H1 (cell line): ENCODE results near the gene OSBPL9. TPM values are rescaled to one million over a fixed set of nuclear protein-coding genes. Genes with fewer than 3 reads are reported as not detected.

Experiments used
- CTCF ChIA-PET: fragments of 300-600 bp; sonication (Branson Sonifier 250); formaldehyde crosslinking; loops from one replicate; lab custom pipeline; 2021; ENCODE audit not compliant: partially characterized antibody; lab: Charles Lee
- POLR2A ChIA-PET: fragments of 300-600 bp; sonication (Branson Sonifier 250); formaldehyde crosslinking; loops from one replicate; lab custom pipeline; 2021; ENCODE audit warnings: inconsistent platforms; ENCODE audit not compliant: partially characterized antibody; lab: Charles Lee
- DNase-seq, 2 experiments: peaks; one replicate each; pipeline versions ENCODE4 v3.0.0 to v3.0.0-alpha.2; 2010 to 2022; ENCODE audit warnings: low spot score in 2 of 2, low read depth in 1 of 2, mixed read lengths in 1 of 2
- FAIRE-seq: peaks from 2 replicates; lab custom pipeline; 2011; peaks lifted over from hg19 to GRCh38; lab: Jason Lieb, UNC
- H2AFZ ChIP-seq: 2 replicates; pipeline ENCODE4 v1.8.1; 2012; ENCODE audit warnings: low read length, inconsistent platforms
- H2AK5ac ChIP-seq: 2 replicates; pipeline ENCODE4 v1.6.1; 2013; ENCODE audit warnings: low read depth, low read length
- H2BK120ac ChIP-seq: replicated peaks from 2 replicates; pipeline ENCODE3; 2013; ENCODE audit warnings: low read depth, low read length, inconsistent platforms
- H2BK12ac ChIP-seq: 2 replicates; pipeline ENCODE4 v1.6.1; 2013; ENCODE audit warnings: low read depth, low read length
- H2BK15ac ChIP-seq: 2 replicates; pipeline ENCODE4 v1.6.1; 2013; ENCODE audit warnings: low read length
- H2BK20ac ChIP-seq: 2 replicates; pipeline ENCODE4 v1.6.1; 2013; ENCODE audit warnings: low read length
- H2BK5ac ChIP-seq: 2 replicates; pipeline ENCODE4 v1.6.1; 2013; ENCODE audit warnings: low read depth, low read length
- H3K14ac ChIP-seq: 2 replicates; pipeline ENCODE4 v1.6.1; 2013; ENCODE audit warnings: inconsistent platforms; ENCODE audit not compliant: insufficient read length
- H3K18ac ChIP-seq: 2 replicates; pipeline ENCODE4 v1.6.1; 2013; ENCODE audit warnings: low read length; ENCODE audit errors: extremely low read depth
- H3K23ac ChIP-seq: 2 replicates; pipeline ENCODE4 v1.6.1; 2013; ENCODE audit warnings: inconsistent platforms; ENCODE audit not compliant: insufficient read length
- H3K23me2 ChIP-seq: 2 replicates; pipeline ENCODE4 v1.6.1; 2013; ENCODE audit warnings: low read depth, low read length
- H3K27ac ChIP-seq: 2 replicates; pipeline ENCODE4 v1.6.1; 2011; ENCODE audit warnings: low read depth, low read length, inconsistent platforms
- H3K27me3 ChIP-seq, 4 experiments: replicated peaks in 1 of 4; 1 replicate in 1 of 4; 2 replicates in 3 of 4; pipeline versions ENCODE4 v1.6.1 to v1.8.1; 2011 to 2013; ENCODE audit warnings: low read length in 3 of 4, mild to moderate bottlenecking in 3 of 4, inconsistent platforms in 2 of 4, mixed read lengths in 2 of 4, moderate library complexity in 1 of 4; ENCODE audit not compliant: control insufficient read depth in 3 of 4, insufficient read depth in 3 of 4; ENCODE audit errors: extremely low read depth in 1 of 4
- H3K36me3 ChIP-seq, 4 experiments: 2 replicates each; pipeline versions ENCODE4 v1.6.1 to v1.8.1; 2011 to 2013; ENCODE audit warnings: mild to moderate bottlenecking in 4 of 4, low read length in 3 of 4, moderate library complexity in 2 of 4, control low read depth in 1 of 4, inconsistent platforms in 1 of 4; ENCODE audit not compliant: insufficient read depth in 4 of 4, control insufficient read depth in 2 of 4
- H3K4ac ChIP-seq: replicated peaks from 2 replicates; pipeline ENCODE3; 2013; ENCODE audit warnings: low read length, low read depth, mixed read lengths, inconsistent platforms; ENCODE audit not compliant: insufficient read length
- H3K4me1 ChIP-seq, 4 experiments: replicated peaks in 1 of 4; 1 replicate in 1 of 4; 2 replicates in 3 of 4; pipeline versions ENCODE4 v1.6.1 to v1.8.1; 2011 to 2013; ENCODE audit warnings: low read length in 3 of 4, inconsistent platforms in 2 of 4, mixed read lengths in 1 of 4; ENCODE audit not compliant: insufficient read depth in 4 of 4, control insufficient read depth in 3 of 4
- H3K4me2 ChIP-seq, 2 experiments: 2 replicates each; pipeline versions ENCODE4 v1.6.1 to v1.8.1; 2011 to 2013; ENCODE audit warnings: low read depth in 2 of 2, low read length in 2 of 2, control low read depth in 1 of 2, inconsistent platforms in 1 of 2, mild to moderate bottlenecking in 1 of 2; ENCODE audit not compliant: insufficient read depth in 1 of 2
- H3K4me3 ChIP-seq, 4 experiments: fragments of 200-600, 300-600 bp in 1 of 4; sonication (generic), shearing (Covaris generic), sonication (Bioruptor Twin) in 1 of 4; 2 replicates each; pipeline versions ENCODE4 v1.5.1 to v1.8.1; 2011 to 2016; ENCODE audit warnings: low read length in 4 of 4, low read depth in 3 of 4, control low read depth in 2 of 4, inconsistent platforms in 2 of 4, mild to moderate bottlenecking in 2 of 4, mixed read lengths in 1 of 4, moderate library complexity in 1 of 4; ENCODE audit not compliant: insufficient read depth in 2 of 4; ENCODE audit errors: extremely low read depth in 1 of 4
- H3K56ac ChIP-seq: replicated peaks from 2 replicates; pipeline ENCODE3; 2013; ENCODE audit warnings: low read depth, mild to moderate bottlenecking, mixed read lengths, low read length, inconsistent platforms; ENCODE audit not compliant: insufficient read length
- H3K79me1 ChIP-seq: 2 replicates; pipeline ENCODE4 v1.6.1; 2013; ENCODE audit warnings: low read depth, low read length, control low read depth
- H3K79me2 ChIP-seq, 2 experiments: 2 replicates each; pipeline versions ENCODE4 v1.6.1 to v1.8.1; 2012 to 2013; ENCODE audit warnings: low read length in 2 of 2, mild to moderate bottlenecking in 2 of 2, inconsistent platforms in 1 of 2; ENCODE audit not compliant: insufficient read depth in 2 of 2, control insufficient read depth in 1 of 2
- H3K9ac ChIP-seq, 4 experiments: replicated peaks in 1 of 4; 1 replicate in 1 of 4; 2 replicates in 3 of 4; pipeline versions ENCODE4 v1.6.1 to v1.8.1; 2011 to 2013; ENCODE audit warnings: low read depth in 3 of 4, low read length in 3 of 4, control low read depth in 2 of 4, mild to moderate bottlenecking in 2 of 4, moderate library complexity in 2 of 4, inconsistent platforms in 1 of 4; ENCODE audit errors: extremely low read depth in 1 of 4
- H3K9me3 ChIP-seq, 2 experiments: 2 replicates each; pipeline versions ENCODE4 v1.6.1 to v1.8.1; 2012 to 2013; ENCODE audit warnings: mild to moderate bottlenecking in 2 of 2, moderate library complexity in 2 of 2, control low read depth in 1 of 2, inconsistent platforms in 1 of 2, low read depth in 1 of 2, low read length in 1 of 2, mixed read lengths in 1 of 2; ENCODE audit not compliant: insufficient read depth in 2 of 2
- H4K20me1 ChIP-seq, 2 experiments: replicated peaks in 1 of 2; 2 replicates each; pipeline versions ENCODE3 to v1.8.1; 2011 to 2013; ENCODE audit warnings: inconsistent platforms in 2 of 2, low read length in 2 of 2, mild to moderate bottlenecking in 1 of 2; ENCODE audit not compliant: insufficient read depth in 2 of 2, control insufficient read depth in 1 of 2
- H4K5ac ChIP-seq: 2 replicates; pipeline ENCODE4 v1.6.1; 2013; ENCODE audit warnings: low read length, low read depth, mixed read lengths, inconsistent platforms; ENCODE audit not compliant: insufficient read length
- H4K8ac ChIP-seq: 2 replicates; pipeline ENCODE4 v1.8.0; 2013; ENCODE audit warnings: mild to moderate bottlenecking, moderate library complexity, low read length, inconsistent platforms; ENCODE audit not compliant: insufficient read depth; ENCODE audit errors: extremely low read depth
- H4K91ac ChIP-seq: replicated peaks from 2 replicates; pipeline ENCODE3; 2013; ENCODE audit warnings: low read length, mixed read lengths, inconsistent platforms; ENCODE audit not compliant: insufficient read length
- ATF2 ChIP-seq: IDR thresholded peaks from 2 replicates; pipeline ENCODE4 v1.6.1; 2012; ENCODE audit warnings: low read length, inconsistent platforms
- CBX5 ChIP-seq: fragments of 300-800, 300-1000 bp; sonication (generic); IDR thresholded peaks from 2 replicates; pipeline ENCODE4 v1.7.1; 2016; ENCODE audit warnings: antibody characterized with exemption, low read length, low read depth
- CBX8 ChIP-seq: fragments of 300-800, 300-1000 bp; sonication (generic); IDR thresholded peaks from 2 replicates; pipeline ENCODE4 v1.7.1; 2016; ENCODE audit warnings: low read depth, low read length, borderline replicate concordance
- CEBPB ChIP-seq: IDR thresholded peaks from 2 replicates; pipeline ENCODE4 v1.6.1; 2012; ENCODE audit warnings: low read depth, low read length
- CHD1 ChIP-seq: IDR thresholded peaks from 2 replicates; pipeline ENCODE4 v1.6.1; 2012; ENCODE audit warnings: low read depth, low read length, improper control_type of control experiment
- EZH2 ChIP-seq: fragments of 200-600 bp; sonication (generic); IDR thresholded peaks from 2 replicates; pipeline ENCODE4 v1.7.1; 2012; ENCODE audit warnings: low read depth, mild to moderate bottlenecking, moderate library complexity, low read length, inconsistent platforms; ENCODE audit not compliant: severe bottlenecking
- JUND ChIP-seq: IDR thresholded peaks from 2 replicates; pipeline ENCODE4 v1.6.1; 2011; ENCODE audit warnings: mild to moderate bottlenecking, improper control_type of control experiment, low read length
- KDM5A ChIP-seq: fragments of 200-600 bp; IDR thresholded peaks from 2 replicates; pipeline ENCODE4 v1.7.1; 2012; ENCODE audit warnings: mild to moderate bottlenecking, low read length, inconsistent platforms, mixed read lengths
- NRF1 ChIP-seq: IDR thresholded peaks from 2 replicates; pipeline ENCODE4 v1.6.1; 2011; ENCODE audit warnings: mild to moderate bottlenecking, low read depth, low read length, improper control_type of control experiment
- RBBP5 ChIP-seq: IDR thresholded peaks from 2 replicates; pipeline ENCODE4 v1.7.1; 2012; ENCODE audit warnings: low read depth, mild to moderate bottlenecking, inconsistent platforms, low read length, moderate library complexity, borderline replicate concordance
- SIN3A ChIP-seq, 2 experiments: IDR thresholded peaks in 1 of 2; conservative IDR thresholded peaks in 1 of 2; 2 replicates each; pipeline ENCODE4 v1.6.1; 2011 to 2012; ENCODE audit warnings: low read length in 2 of 2, improper control_type of control experiment in 1 of 2, low read depth in 1 of 2, mild to moderate bottlenecking in 1 of 2
- SP2 ChIP-seq: IDR thresholded peaks from 2 replicates; pipeline ENCODE4 v1.6.1; 2012; ENCODE audit warnings: mild to moderate bottlenecking, low read length, inconsistent platforms
- SP4 ChIP-seq: IDR thresholded peaks from 2 replicates; pipeline ENCODE4 v1.6.1; 2012; ENCODE audit warnings: low read length, inconsistent platforms
- YY1 ChIP-seq: IDR thresholded peaks from 2 replicates; pipeline ENCODE4 v1.6.1; 2011; ENCODE audit warnings: low read depth, mild to moderate bottlenecking, low read length
- WGBS, 2 experiments: shearing (Covaris generic) in 1 of 2; methylation state at CpG; one replicate each; pipeline versions ENCODE4 v1.1.6 to v1.1.7; 2013 to 2015; ENCODE audit warnings: low lambda C conversion rate in 2 of 2, mixed read lengths in 2 of 2, inconsistent platforms in 1 of 2, low coverage in 1 of 2, missing lambda C conversion rate in 1 of 2; ENCODE audit not compliant: insufficient replicate concordance in 2 of 2, insufficient coverage in 1 of 2, insufficient read length in 1 of 2; ENCODE audit errors: extremely low coverage in 1 of 2, missing lambda C conversion rate in 1 of 2; 5-methylcytosine and 5-hydroxymethylcytosine counted together
- polyA plus RNA-seq, 7 experiments: library from polyadenylated mRNA; depleted of rRNA in 3 of 7; stranded (reverse) in 5 of 7; unstranded in 2 of 7; fragments of >200 nt in 5 of 7; fragments of 200-250 nt in 2 of 7; gene quantifications; 1 replicate in 5 of 7; 2 replicates in 1 of 7; 4 replicates in 1 of 7; pipeline versions ENCODE4 v1.2.1 to v1.2.3, GENCODE V29; 2011 to 2013; ENCODE audit warnings: missing spikeins in 2 of 7, mixed read lengths in 2 of 7
- total RNA-seq: library from RNA; stranded (reverse); fragmentation: NEBNext Ultra II Directional; extraction: Animal tissue kit (Norgen Biotek cat#: 25700); gene quantifications from 2 replicates; pipeline ENCODE4 v1.2.1, GENCODE V29; 2021

The OSBPL9 gene
- total and polyA plus RNA-seq, 2 of the 8 experiments (the other 6 are each of a cell fraction or from before 2014, with no cell fraction given) = 58.2 to 71.6 TPM

- WGBS, 2 experiments = 92% methylated on average over 5 of the region's 5 CpGs; no CpG with 5 or more reads in 1 of the 2 experiments
- no peak overlapping the region for H2AK5ac ChIP-seq
Observed at GRCh38 chr1:51584021-51584420, 32.9 kb upstream of the OSBPL9 start.

More at GRCh38 chr1:51584021-51584420, 32.9 kb upstream of the OSBPL9 start:
- no peak for FAIRE-seq
- H3K79me1 ChIP-seq = no peaks in the 10 kb centered on the region
- no peak overlapping the region for H3K27ac ChIP-seq
- no peak overlapping the region for H4K8ac ChIP-seq
- no peak overlapping the region for H3K4ac ChIP-seq
- no peak overlapping the region for H2BK120ac ChIP-seq
- no peak overlapping the region for H2BK5ac ChIP-seq
- no peaks in the 10 kb centered on the region for H3K23me2 ChIP-seq
- no peak overlapping the region for H3K4me2 ChIP-seq
- H2BK12ac ChIP-seq = no peak overlapping the region
- POLR2A ChIA-PET = no interaction called here
- H3K23ac ChIP-seq = no peak overlapping the region
- no peak overlapping the region for H3K18ac ChIP-seq
- H4K20me1 ChIP-seq = no peaks in the 10 kb centered on the region
- CTCF ChIA-PET = interaction anchor here (1.5 kb wide), 1 partner anchor 12 kb away, joined by 4 read pairs; no protein-coding TSS in a partner anchor
- no peaks in the 10 kb centered on the region for H3K27me3 ChIP-seq
- H3K9ac ChIP-seq = no peak overlapping the region
- H3K79me2 ChIP-seq = no peaks in the 10 kb centered on the region
- H3K4me3 ChIP-seq = no peak overlapping the region
- H2BK15ac ChIP-seq = no peak overlapping the region
- H4K5ac ChIP-seq = no peak overlapping the region
- H3K36me3 ChIP-seq = no peaks in the 10 kb centered on the region
- H4K91ac ChIP-seq = no peak overlapping the region
- no peak overlapping the region for H3K14ac ChIP-seq
- H3K4me1 ChIP-seq = no peaks in the 10 kb centered on the region
- no peak overlapping the region for H2AFZ ChIP-seq
- no peak for DNase-seq
- H3K9me3 ChIP-seq = no peaks in the 10 kb centered on the region
- TF ChIP-seq SP4 = no peak
- no peak for TF ChIP-seq JUND
- no peak for TF ChIP-seq EZH2
- no peak for TF ChIP-seq CBX5
- no peak for TF ChIP-seq CHD1
- no peak for TF ChIP-seq SIN3A (conservative IDR thresholded peaks at IDR 0.05 in 1 of 2, IDR thresholded peaks at IDR 0.05 in 1 of 2; ENCODE audit: low read depth in 1 of 2, low read length in 2 of 2)
- TF ChIP-seq ATF2 = no peak
- TF ChIP-seq RBBP5 = no peak
- TF ChIP-seq YY1 = no peak
- TF ChIP-seq NRF1 = no peak
- no peak for TF ChIP-seq SP2
- TF ChIP-seq CBX8 = no peak
- no peak for TF ChIP-seq KDM5A
- no peak for TF ChIP-seq CEBPB
- TF ChIP-seq, all 59 proteins: peak for 0
- Histone ChIP-seq H3K56ac (no peak overlapping the region), H2BK20ac (no peak overlapping the region)
